WTC11 (cell line): Measurements from ENCODE around the gene TARBP1. TPM values are rescaled to one million over a fixed set of nuclear protein-coding genes. Genes with fewer than 3 reads are reported as not detected.

Experiments
- ATAC-seq: fragments of 200-7000 bp; cut with Tn5 transposase; 2 replicates; pipeline ENCODE4 v1.10.0; 2021; ENCODE audit warnings: mild to moderate bottlenecking, moderate library complexity
- CTCF ChIA-PET: fragments of 300-600 bp; sonication (Branson Sonifier 250); formaldehyde crosslinking; loops from one replicate; lab custom pipeline; 2021; ENCODE audit warnings: antibody characterized with exemption; lab: Charles Lee
- POLR2A ChIA-PET: fragments of 350-600 bp; sonication (Branson Sonifier 250); formaldehyde crosslinking; loops from one replicate; lab custom pipeline; 2021; ENCODE audit warnings: antibody characterized with exemption; lab: Charles Lee
- DNase-seq: peaks from one replicate; pipeline ENCODE4 v3.0.0; 2021; ENCODE audit warnings: low spot score
- H3K27ac Mint-ChIP-seq: 2 replicates; pipeline ENCODE4 v1.8.0; 2021; ENCODE audit warnings: mixed read lengths
- H3K27me3 Mint-ChIP-seq: 2 replicates; pipeline ENCODE4 v1.8.0; 2021; ENCODE audit warnings: low read depth, mild to moderate bottlenecking, moderate library complexity, mixed read lengths
- H3K36me3 Mint-ChIP-seq: 2 replicates; pipeline ENCODE4 v1.8.0; 2021; ENCODE audit warnings: mixed read lengths
- H3K4me1 Mint-ChIP-seq: 2 replicates; pipeline ENCODE4 v1.8.0; 2022; ENCODE audit warnings: mixed read lengths
- H3K4me3 Mint-ChIP-seq: 2 replicates; pipeline ENCODE4 v1.8.0; 2021; ENCODE audit warnings: mild to moderate bottlenecking, moderate library complexity, mixed read lengths
- H3K9me3 Mint-ChIP-seq: 2 replicates; pipeline ENCODE4 v1.8.0; 2021; ENCODE audit warnings: mixed read lengths
- ATF1 ChIP-seq: sonication (generic); formaldehyde crosslinking; IDR thresholded peaks from 2 replicates; pipeline ENCODE4 v1.8.1; 2023; ENCODE audit warnings: mild to moderate bottlenecking, moderate library complexity, missing genetic modification reagents
- CBFB ChIP-seq: sonication (generic); formaldehyde crosslinking; IDR thresholded peaks from 2 replicates; pipeline ENCODE4 v1.8.1; 2022; ENCODE audit warnings: mild to moderate bottlenecking, low read depth, missing genetic modification reagents
- GRHL2 ChIP-seq: fragments of 250-450 bp; sonication (Bioruptor Pico); IDR thresholded peaks from 2 replicates; pipeline ENCODE4 v1.8.0; 2022; ENCODE audit warnings: mild to moderate bottlenecking, moderate library complexity; ENCODE audit not compliant: insufficient replicate concordance, severe bottlenecking
- MXD4 ChIP-seq: fragments of 250-450 bp; sonication (Bioruptor Pico); IDR thresholded peaks from 2 replicates; pipeline ENCODE4 v1.8.0; 2021; ENCODE audit warnings: mild to moderate bottlenecking, moderate library complexity, borderline replicate concordance
- NFYB ChIP-seq: sonication (generic); formaldehyde crosslinking; conservative IDR thresholded peaks from 2 replicates; pipeline ENCODE4 v1.8.0; 2022; ENCODE audit warnings: low read depth, missing genetic modification reagents
- NR2C2 ChIP-seq: sonication (generic); formaldehyde crosslinking; IDR thresholded peaks from 2 replicates; pipeline ENCODE4 v1.8.0; 2022; ENCODE audit warnings: mild to moderate bottlenecking, missing genetic modification reagents
- PRRX2 ChIP-seq: fragments of 250-450 bp; sonication (Bioruptor Pico); IDR thresholded peaks from 2 replicates; pipeline ENCODE4 v1.8.0; 2021; ENCODE audit warnings: mild to moderate bottlenecking
- TCF7 ChIP-seq: sonication (generic); formaldehyde crosslinking; IDR thresholded peaks from 2 replicates; pipeline ENCODE4 v1.8.0; 2022; ENCODE audit warnings: mild to moderate bottlenecking, low read depth, missing genetic modification reagents, moderate library complexity
- TEAD4 ChIP-seq: sonication (generic); formaldehyde crosslinking; IDR thresholded peaks from 2 replicates; pipeline ENCODE4 v1.8.0; 2022; ENCODE audit warnings: mild to moderate bottlenecking, missing genetic modification reagents
- ZNF263 ChIP-seq: sonication (generic); formaldehyde crosslinking; IDR thresholded peaks from 2 replicates; pipeline ENCODE4 v1.8.1; 2022; ENCODE audit warnings: low read depth, mild to moderate bottlenecking, moderate library complexity, missing genetic modification reagents
- ZNF416 ChIP-seq: fragments of 250-450 bp; sonication (Bioruptor Pico); IDR thresholded peaks from 2 replicates; pipeline ENCODE4 v1.9.0; 2021; ENCODE audit warnings: mild to moderate bottlenecking, inconsistent platforms
- ZNF423 ChIP-seq: fragments of 250-450 bp; sonication (Bioruptor Pico); IDR thresholded peaks from 2 replicates; pipeline ENCODE4 v2.1.2; 2022; ENCODE audit warnings: mild to moderate bottlenecking, moderate library complexity
- ZNF671 ChIP-seq: fragments of 250-450 bp; sonication (Bioruptor Pico); IDR thresholded peaks from 2 replicates; pipeline ENCODE4 v1.8.0; 2021; ENCODE audit warnings: mild to moderate bottlenecking
- total RNA-seq: library from RNA; stranded (reverse); gene quantifications from 3 replicates; pipeline ENCODE4 v1.2.3, GENCODE V29; 2021
- TF ChIP-seq, protein P1 (sequence below): fragments of 250-450 bp; sonication (Bioruptor Pico); IDR thresholded peaks from 2 replicates; pipeline ENCODE4 v1.8.0; 2021; ENCODE audit warnings: mild to moderate bottlenecking
- TF ChIP-seq, protein P2 (sequence below): sonication (generic); formaldehyde crosslinking; IDR thresholded peaks from 2 replicates; pipeline ENCODE4 v1.8.0; 2022; ENCODE audit warnings: mild to moderate bottlenecking, missing genetic modification reagents
- TF ChIP-seq, protein P3 (sequence below): fragments of 250-450 bp; sonication (Bioruptor Pico); IDR thresholded peaks from 2 replicates; pipeline ENCODE4 v1.9.0; 2021; ENCODE audit warnings: mild to moderate bottlenecking, borderline replicate concordance
- TF ChIP-seq, protein P4 (sequence below): sonication (generic); formaldehyde crosslinking; conservative IDR thresholded peaks from 2 replicates; pipeline ENCODE4 v1.8.1; 2022; ENCODE audit warnings: mild to moderate bottlenecking, missing genetic modification reagents
- TF ChIP-seq, protein P5 (sequence below): sonication (generic); formaldehyde crosslinking; IDR thresholded peaks from 2 replicates; pipeline ENCODE4 v1.8.1; 2023; ENCODE audit warnings: mild to moderate bottlenecking, missing genetic modification reagents, moderate library complexity
- TF ChIP-seq, protein P6 (sequence below): sonication (generic); formaldehyde crosslinking; IDR thresholded peaks from 2 replicates; pipeline ENCODE4 v1.8.0; 2022; ENCODE audit warnings: missing genetic modification reagents

The TARBP1 gene
- total RNA-seq, 1 experiment from 2014 or later = 24.0 TPM

DNA sequence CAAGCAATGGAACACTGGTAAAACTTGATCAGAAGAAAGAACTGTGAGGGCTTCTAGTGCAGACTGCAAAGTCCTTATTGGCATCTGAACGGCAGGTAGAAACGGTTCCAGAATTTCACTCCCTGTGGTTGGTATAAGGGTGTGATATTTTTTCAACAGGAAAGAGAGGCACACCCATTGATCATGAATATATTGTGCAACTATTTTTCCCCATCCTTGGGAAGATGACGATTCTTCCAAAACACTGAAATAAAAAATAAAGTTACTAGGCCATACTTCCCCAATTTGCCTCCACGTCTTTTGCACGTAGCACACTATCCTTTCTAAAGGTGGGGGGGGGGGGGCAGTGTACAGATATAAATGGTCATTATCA is 49.6 kb downstream of the TARBP1 start:
- Mint-ChIP-seq H3K27me3 (no peaks in the 10 kb centered on the region), H3K27ac (no peak overlapping the region), H3K4me3 (no peak overlapping the region), H3K4me1 (peaks cover 4% of the 10 kb centered on the region), H3K9me3 (no peaks in the 10 kb centered on the region), H3K36me3 (peaks cover 32% of the 10 kb centered on the region)
- ATAC-seq (no peak), DNase-seq (no peak)
- TF ChIP-seq ATF1 (CRISPR knock-in tag) = no peak
- TF ChIP-seq, protein P1, sequence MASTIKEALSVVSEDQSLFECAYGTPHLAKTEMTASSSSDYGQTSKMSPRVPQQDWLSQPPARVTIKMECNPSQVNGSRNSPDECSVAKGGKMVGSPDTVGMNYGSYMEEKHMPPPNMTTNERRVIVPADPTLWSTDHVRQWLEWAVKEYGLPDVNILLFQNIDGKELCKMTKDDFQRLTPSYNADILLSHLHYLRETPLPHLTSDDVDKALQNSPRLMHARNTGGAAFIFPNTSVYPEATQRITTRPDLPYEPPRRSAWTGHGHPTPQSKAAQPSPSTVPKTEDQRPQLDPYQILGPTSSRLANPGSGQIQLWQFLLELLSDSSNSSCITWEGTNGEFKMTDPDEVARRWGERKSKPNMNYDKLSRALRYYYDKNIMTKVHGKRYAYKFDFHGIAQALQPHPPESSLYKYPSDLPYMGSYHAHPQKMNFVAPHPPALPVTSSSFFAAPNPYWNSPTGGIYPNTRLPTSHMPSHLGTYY (CRISPR knock-in tag) = no peak
- TF ChIP-seq ZNF263 (CRISPR knock-in tag) = no peak
- TF ChIP-seq NR2C2 = no peak
- TF ChIP-seq, protein P2, sequence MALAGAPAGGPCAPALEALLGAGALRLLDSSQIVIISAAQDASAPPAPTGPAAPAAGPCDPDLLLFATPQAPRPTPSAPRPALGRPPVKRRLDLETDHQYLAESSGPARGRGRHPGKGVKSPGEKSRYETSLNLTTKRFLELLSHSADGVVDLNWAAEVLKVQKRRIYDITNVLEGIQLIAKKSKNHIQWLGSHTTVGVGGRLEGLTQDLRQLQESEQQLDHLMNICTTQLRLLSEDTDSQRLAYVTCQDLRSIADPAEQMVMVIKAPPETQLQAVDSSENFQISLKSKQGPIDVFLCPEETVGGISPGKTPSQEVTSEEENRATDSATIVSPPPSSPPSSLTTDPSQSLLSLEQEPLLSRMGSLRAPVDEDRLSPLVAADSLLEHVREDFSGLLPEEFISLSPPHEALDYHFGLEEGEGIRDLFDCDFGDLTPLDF = no peak
- TF ChIP-seq, protein P3, sequence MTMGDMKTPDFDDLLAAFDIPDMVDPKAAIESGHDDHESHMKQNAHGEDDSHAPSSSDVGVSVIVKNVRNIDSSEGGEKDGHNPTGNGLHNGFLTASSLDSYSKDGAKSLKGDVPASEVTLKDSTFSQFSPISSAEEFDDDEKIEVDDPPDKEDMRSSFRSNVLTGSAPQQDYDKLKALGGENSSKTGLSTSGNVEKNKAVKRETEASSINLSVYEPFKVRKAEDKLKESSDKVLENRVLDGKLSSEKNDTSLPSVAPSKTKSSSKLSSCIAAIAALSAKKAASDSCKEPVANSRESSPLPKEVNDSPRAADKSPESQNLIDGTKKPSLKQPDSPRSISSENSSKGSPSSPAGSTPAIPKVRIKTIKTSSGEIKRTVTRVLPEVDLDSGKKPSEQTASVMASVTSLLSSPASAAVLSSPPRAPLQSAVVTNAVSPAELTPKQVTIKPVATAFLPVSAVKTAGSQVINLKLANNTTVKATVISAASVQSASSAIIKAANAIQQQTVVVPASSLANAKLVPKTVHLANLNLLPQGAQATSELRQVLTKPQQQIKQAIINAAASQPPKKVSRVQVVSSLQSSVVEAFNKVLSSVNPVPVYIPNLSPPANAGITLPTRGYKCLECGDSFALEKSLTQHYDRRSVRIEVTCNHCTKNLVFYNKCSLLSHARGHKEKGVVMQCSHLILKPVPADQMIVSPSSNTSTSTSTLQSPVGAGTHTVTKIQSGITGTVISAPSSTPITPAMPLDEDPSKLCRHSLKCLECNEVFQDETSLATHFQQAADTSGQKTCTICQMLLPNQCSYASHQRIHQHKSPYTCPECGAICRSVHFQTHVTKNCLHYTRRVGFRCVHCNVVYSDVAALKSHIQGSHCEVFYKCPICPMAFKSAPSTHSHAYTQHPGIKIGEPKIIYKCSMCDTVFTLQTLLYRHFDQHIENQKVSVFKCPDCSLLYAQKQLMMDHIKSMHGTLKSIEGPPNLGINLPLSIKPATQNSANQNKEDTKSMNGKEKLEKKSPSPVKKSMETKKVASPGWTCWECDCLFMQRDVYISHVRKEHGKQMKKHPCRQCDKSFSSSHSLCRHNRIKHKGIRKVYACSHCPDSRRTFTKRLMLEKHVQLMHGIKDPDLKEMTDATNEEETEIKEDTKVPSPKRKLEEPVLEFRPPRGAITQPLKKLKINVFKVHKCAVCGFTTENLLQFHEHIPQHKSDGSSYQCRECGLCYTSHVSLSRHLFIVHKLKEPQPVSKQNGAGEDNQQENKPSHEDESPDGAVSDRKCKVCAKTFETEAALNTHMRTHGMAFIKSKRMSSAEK (CRISPR knock-in tag) = no peak
- no peak for TF ChIP-seq ZNF671
- no peak for TF ChIP-seq TCF7 (CRISPR knock-in tag)
- TF ChIP-seq MXD4 (CRISPR knock-in tag) = no peak
- TF ChIP-seq, protein P4, sequence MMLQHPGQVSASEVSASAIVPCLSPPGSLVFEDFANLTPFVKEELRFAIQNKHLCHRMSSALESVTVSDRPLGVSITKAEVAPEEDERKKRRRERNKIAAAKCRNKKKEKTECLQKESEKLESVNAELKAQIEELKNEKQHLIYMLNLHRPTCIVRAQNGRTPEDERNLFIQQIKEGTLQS = no peak
- no peak for TF ChIP-seq ZNF416 (CRISPR knock-in tag)
- ChIA-PET CTCF (interaction anchor here (1.4 kb wide), 1 partner anchor 106 kb away, joined by 3 read pairs; no protein-coding TSS in a partner anchor), POLR2A (interaction anchor here (1.0 kb wide), 1 partner anchor 37 kb away, joined by 3 read pairs; no protein-coding TSS in a partner anchor)

DNA sequence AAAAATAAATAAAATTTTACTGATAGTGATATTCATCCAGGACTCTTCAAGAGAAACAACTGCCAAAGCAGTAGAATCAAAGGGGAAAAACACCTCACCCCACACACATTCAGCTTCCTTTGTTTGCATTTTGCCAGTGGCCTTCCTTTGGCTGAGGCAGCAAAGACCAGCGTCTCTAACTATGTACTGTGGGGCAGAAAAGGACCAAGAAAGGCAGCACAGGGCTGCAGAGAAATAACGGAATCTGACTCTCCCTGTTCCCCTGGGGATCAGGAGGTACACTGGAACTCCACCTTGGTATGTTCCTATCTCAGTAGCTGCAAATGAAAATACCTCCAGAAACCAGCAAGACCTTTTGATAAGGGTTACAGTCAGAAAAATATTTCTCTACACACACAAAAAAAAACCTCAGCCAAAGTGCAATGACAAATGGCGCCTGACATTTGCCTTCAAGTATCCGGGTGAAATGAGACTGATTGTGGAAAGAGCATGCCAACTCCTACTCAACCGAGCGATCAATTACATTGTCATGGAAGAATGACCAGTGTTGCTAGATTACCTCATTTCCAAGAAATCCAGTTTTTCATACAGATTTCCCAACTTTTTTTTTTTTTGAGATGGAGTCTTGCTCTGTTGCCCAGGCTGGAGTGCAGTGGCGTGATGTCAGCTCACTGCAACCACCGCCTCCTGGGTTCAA is 50.9 kb downstream of the TARBP1 start:
- Mint-ChIP-seq H3K27ac (no peak overlapping the region), H3K27me3 (no peaks in the 10 kb centered on the region), H3K36me3 (peaks cover 34% of the 10 kb centered on the region), H3K4me1 (peaks cover 4% of the 10 kb centered on the region), H3K9me3 (no peaks in the 10 kb centered on the region), H3K4me3 (no peak overlapping the region)
- ChIA-PET CTCF (no interaction called here), POLR2A (no interaction called here)
- DNase-seq (no peak), ATAC-seq (no peak)
- no peak for TF ChIP-seq CBFB (CRISPR knock-in tag)
- no peak for TF ChIP-seq NFYB
- TF ChIP-seq ZNF423 (CRISPR knock-in tag) = no peak
- TF ChIP-seq GRHL2 (CRISPR knock-in tag) = no peak
- TF ChIP-seq, protein P5, sequence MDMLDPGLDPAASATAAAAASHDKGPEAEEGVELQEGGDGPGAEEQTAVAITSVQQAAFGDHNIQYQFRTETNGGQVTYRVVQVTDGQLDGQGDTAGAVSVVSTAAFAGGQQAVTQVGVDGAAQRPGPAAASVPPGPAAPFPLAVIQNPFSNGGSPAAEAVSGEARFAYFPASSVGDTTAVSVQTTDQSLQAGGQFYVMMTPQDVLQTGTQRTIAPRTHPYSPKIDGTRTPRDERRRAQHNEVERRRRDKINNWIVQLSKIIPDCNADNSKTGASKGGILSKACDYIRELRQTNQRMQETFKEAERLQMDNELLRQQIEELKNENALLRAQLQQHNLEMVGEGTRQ (CRISPR knock-in tag) = no peak
- no peak for TF ChIP-seq TEAD4 (CRISPR knock-in tag)
- no peak for TF ChIP-seq PRRX2 (CRISPR knock-in tag)
- TF ChIP-seq, protein P6, sequence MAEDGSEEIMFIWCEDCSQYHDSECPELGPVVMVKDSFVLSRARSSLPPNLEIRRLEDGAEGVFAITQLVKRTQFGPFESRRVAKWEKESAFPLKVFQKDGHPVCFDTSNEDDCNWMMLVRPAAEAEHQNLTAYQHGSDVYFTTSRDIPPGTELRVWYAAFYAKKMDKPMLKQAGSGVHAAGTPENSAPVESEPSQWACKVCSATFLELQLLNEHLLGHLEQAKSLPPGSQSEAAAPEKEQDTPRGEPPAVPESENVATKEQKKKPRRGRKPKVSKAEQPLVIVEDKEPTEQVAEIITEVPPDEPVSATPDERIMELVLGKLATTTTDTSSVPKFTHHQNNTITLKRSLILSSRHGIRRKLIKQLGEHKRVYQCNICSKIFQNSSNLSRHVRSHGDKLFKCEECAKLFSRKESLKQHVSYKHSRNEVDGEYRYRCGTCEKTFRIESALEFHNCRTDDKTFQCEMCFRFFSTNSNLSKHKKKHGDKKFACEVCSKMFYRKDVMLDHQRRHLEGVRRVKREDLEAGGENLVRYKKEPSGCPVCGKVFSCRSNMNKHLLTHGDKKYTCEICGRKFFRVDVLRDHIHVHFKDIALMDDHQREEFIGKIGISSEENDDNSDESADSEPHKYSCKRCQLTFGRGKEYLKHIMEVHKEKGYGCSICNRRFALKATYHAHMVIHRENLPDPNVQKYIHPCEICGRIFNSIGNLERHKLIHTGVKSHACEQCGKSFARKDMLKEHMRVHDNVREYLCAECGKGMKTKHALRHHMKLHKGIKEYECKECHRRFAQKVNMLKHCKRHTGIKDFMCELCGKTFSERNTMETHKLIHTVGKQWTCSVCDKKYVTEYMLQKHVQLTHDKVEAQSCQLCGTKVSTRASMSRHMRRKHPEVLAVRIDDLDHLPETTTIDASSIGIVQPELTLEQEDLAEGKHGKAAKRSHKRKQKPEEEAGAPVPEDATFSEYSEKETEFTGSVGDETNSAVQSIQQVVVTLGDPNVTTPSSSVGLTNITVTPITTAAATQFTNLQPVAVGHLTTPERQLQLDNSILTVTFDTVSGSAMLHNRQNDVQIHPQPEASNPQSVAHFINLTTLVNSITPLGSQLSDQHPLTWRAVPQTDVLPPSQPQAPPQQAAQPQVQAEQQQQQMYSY = peak; percentile 44; the same call in 1 of the 2 replicates
